ENCODE results near the gene NFIB. TPM values are rescaled to one million over a fixed set of nuclear protein-coding genes. Genes with fewer than 3 reads are reported as not detected.

Gene NFIB
- total RNA-seq, 1 donor from 2014 or later, result 119 TPM

- DNase-seq (ENCODE audit: extremely low read depth, low read depth, low spot score), result no peak
Measured at GRCh38 chr9:14086495-14086894, 227.4 kb downstream of the NFIB start.

GRCh38 chr9:14085810-14086209, 228.1 kb downstream of the NFIB start:
- DNase-seq (ENCODE audit: extremely low read depth, low read depth, low spot score), result no peak

GRCh38 chr9:14084867-14085266, 229.1 kb downstream of the NFIB start:
- DNase-seq (ENCODE audit: extremely low read depth, low read depth, low spot score), result no peak

GRCh38 chr9:14083366-14083765, 230.6 kb downstream of the NFIB start:
- no peak for DNase-seq (ENCODE audit: extremely low read depth, low read depth, low spot score)

- no peak for DNase-seq (ENCODE audit: extremely low read depth, low read depth, low spot score)
Measured at GRCh38 chr9:14082732-14083131, 231.2 kb downstream of the NFIB start.

- no peak for DNase-seq (ENCODE audit: extremely low read depth, low read depth, low spot score)
Measured at GRCh38 chr9:14081745-14082144, 232.2 kb downstream of the NFIB start.

- DNase-seq (ENCODE audit: extremely low read depth, low read depth, low spot score), result no peak
Measured at GRCh38 chr9:14080959-14081542, 232.9 kb downstream of the NFIB start.

GRCh38 chr9:14079440-14079839, 234.5 kb downstream of the NFIB start:
- DNase-seq (ENCODE audit: extremely low read depth, low read depth, low spot score), result no peak

GRCh38 chr9:14077672-14078071, 236.3 kb downstream of the NFIB start:
- no peak for DNase-seq (ENCODE audit: extremely low read depth, low read depth, low spot score)

- no peak for DNase-seq (ENCODE audit: extremely low read depth, low read depth, low spot score)
Measured at GRCh38 chr9:14075218-14075617, 238.7 kb downstream of the NFIB start.

- no peak for DNase-seq (ENCODE audit: extremely low read depth, low read depth, low spot score)
Measured at GRCh38 chr9:14072850-14073249, 241.1 kb downstream of the NFIB start.

GRCh38 chr9:14071484-14071883, 242.5 kb downstream of the NFIB start:
- no peak for DNase-seq (ENCODE audit: extremely low read depth, low read depth, low spot score)

- DNase-seq (ENCODE audit: extremely low read depth, low read depth, low spot score), result no peak
Measured at GRCh38 chr9:14068690-14069089, 245.3 kb downstream of the NFIB start.

GRCh38 chr9:14066831-14067230, 247.1 kb downstream of the NFIB start:
- DNase-seq (ENCODE audit: extremely low read depth, low read depth, low spot score), result no peak

- DNase-seq (ENCODE audit: extremely low read depth, low read depth, low spot score), result no peak
Measured at GRCh38 chr9:14066032-14066431, 247.9 kb downstream of the NFIB start.

GRCh38 chr9:14064940-14065339, 249.0 kb downstream of the NFIB start:
- no peak for DNase-seq (ENCODE audit: extremely low read depth, low read depth, low spot score)

GRCh38 chr9:14063756-14064155, 250.2 kb downstream of the NFIB start:
- DNase-seq (ENCODE audit: extremely low read depth, low read depth, low spot score), result no peak

- no peak for DNase-seq (ENCODE audit: extremely low read depth, low read depth, low spot score)
Measured at GRCh38 chr9:14062586-14063221, 251.2 kb downstream of the NFIB start.

- no peak for DNase-seq (ENCODE audit: extremely low read depth, low read depth, low spot score)
Measured at GRCh38 chr9:14061936-14062585, 251.9 kb downstream of the NFIB start.

- no peak for DNase-seq (ENCODE audit: extremely low read depth, low read depth, low spot score)
Measured at GRCh38 chr9:14058325-14058688, 255.6 kb downstream of the NFIB start.

- no peak for DNase-seq (ENCODE audit: extremely low read depth, low read depth, low spot score)
Measured at GRCh38 chr9:14057368-14058324, 256.3 kb downstream of the NFIB start.

All from glomerular endothelial cell (primary cell).